HG02884 (cell line): ENCODE results near the gene MTERF1.

Experiments
- ATAC-seq: cut with Tn5 transposase; IDR thresholded peaks from one replicate; pipeline ENCODE4 v1.9.1; 2021; ENCODE audit warnings: mild to moderate bottlenecking, moderate library complexity; ENCODE audit not compliant: unreplicated experiment

MTERF1 gene

DNA sequence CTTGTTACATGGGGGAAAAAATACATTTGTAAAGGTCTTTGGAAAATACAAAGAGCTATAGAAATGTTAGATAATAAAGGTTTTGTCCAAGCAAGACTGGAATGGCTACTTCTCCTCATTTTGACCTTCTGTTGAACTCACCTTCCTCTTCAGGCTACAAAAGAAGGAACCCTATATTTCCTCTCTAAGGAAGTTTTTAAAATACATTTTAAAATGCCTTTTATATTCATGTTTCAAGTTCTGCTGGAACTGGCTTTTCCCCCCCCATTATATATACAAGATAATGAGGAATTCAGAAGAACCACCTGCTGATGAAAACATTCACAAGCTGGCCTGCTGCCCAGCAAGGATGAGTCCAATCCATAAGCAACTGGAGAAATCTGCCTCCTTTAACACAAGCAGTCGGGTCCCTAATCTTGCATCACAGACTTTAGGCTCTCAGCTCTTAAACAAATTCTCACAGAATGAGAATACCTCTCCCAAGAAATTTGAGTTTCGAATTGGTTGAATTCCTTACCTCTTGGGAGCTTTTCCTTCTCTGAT, 44.6 kb downstream of the MTERF1 start:
- no peak for ATAC-seq

DNA sequence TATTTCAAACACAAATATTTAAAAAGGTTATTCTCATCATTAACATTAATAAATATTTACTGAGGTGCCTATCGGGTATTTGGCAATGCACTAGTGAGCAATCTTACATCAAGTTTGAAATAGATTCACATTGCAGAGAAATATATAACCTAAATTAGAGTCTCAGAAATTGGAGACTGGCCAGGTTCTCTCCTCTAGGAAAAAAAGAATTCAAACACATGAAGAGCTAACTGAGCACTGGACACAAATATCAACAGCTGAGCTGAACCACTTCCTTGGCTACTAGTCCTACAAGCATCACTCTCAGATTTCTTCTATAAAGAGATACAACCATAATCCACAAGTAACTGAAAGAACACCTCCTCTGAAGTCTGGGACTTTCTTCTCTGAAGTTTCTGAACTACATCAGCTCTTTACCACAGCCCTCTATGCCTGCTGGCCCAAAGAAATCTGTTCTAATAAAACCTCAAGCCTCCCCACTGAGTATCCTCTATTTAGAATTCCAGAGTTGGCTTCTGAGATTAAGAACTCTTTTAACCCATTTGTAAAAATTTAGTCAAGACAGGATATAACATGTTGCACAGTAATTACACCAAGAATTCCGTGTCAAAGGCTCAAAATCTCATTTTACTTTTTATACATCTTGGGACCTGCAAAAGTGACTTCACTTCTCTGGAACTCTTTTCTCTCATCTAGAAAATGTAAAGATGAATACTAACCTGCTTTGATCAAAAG, 45.2 kb downstream of the MTERF1 start:
- no peak for ATAC-seq

DNA sequence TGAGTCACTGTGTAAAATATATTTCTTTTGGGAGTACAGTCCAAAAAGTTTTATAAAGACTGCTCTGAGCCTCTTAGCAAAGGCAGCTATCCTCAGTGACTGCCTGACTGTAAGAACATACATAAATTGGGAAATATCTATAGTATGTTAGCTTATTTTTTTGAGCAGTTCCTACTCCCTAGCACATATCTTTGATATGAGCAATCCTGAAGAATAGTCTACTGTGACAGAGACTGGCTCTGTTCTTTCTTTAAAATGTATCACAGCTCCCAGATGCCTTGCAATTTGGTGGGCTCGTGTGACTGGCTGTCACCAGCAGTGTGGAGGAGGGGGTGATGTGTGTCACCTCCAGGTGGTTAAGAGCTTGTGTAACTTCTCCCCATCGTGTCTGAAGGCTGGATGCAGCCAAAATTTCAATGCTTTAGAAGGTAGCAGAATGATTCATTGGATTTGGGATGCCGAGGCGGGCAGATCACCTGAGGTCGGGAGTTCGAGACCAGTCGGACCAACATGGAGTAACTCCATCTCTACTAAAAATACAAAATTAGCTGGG, 47.9 kb downstream of the MTERF1 start:
- ATAC-seq: no peak

DNA sequence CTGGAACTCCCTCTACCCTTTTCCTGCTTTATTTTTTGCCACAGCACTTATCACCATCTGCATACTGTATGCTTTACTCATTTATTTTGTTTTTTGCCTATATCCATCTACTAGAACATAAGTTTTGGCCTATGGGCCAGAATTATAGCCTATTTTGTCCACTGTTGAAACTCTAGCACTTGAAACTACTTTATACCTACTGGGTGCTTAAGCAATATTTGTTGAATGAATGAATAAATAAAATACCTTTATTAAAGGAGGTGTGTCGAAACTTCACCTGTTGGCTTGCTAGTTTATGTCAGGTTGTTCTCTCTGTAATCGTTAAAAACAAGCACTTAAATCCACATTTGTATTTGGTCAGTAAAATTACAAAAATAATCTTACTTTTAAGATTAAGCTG, 53.3 kb downstream of the MTERF1 start:
- ATAC-seq: no peak

DNA sequence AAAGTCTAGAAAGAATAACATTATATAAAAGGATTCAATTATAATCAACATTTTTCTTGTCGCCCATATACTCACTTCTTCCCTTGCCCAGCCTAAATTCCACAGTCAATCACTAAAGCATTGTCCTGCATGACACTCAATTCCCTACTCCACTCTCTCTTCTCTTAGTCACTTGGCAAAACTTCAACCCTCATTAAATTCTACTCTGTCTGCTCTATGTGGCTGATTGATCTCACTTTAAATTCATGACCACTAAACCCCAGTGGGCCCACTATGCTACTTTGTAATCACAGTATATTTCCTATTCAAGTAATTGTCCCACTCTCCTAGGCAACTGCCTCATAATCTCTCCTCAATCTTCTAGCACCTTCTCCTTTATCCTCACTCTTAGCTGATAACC, 54.1 kb downstream of the MTERF1 start:
- ATAC-seq: no peak

DNA sequence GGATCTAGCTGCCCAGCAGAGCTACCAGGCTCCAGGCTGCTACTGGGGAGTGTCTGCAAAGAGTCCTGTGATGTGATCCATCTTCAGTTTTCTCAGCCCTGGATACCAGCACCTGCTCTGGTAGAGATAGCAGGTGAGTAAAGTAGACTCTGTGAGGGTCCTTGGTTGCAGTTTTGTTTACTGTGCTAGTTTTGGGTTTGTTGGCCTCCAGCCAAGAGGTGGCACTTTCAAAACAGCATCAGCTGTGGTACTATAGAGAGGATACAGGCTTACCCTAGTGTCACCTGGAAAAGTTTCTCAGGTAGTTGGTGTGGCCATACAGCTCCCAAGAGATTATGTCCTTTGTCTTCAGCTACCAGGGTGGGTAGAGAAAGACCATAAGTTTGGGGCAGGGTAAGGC, 56.3 kb downstream of the MTERF1 start:
- ATAC-seq: no peak
